Measurements from ENCODE around the gene KLHL3. TPM values are rescaled to one million over a fixed set of nuclear protein-coding genes. Genes with fewer than 3 reads are reported as not detected.

The KLHL3 gene
- total RNA-seq, 2 experiments from 2014 or later, result 9.2 to 12.2 TPM

DNA sequence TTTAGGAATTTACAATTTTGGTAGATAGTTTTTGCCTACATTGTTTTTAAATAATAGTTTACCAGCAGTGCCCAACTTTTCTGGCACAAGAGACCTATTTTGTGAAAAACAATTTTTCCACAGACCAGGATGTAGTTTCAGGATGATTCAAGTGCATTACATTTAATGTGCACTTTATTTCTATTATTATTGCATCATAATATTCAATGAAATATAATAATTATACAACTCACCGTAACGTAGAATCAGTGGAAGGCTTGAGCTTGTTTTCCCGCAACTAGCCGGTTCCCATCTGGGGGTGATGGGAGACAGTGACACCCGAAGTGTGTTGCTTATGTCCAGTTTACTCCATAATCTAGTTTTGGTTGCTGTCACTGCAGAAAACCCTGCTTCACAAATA lies 21.7 kb upstream of the KLHL3 start:
- intact Hi-C loops (cut with micrococcal nuclease), result no loop called here
- DNase-seq (no peak), ATAC-seq (no peak)
- H3K27me3 Mint-ChIP-seq, result no peaks in the 10 kb centered on the region
- TF ChIP-seq, protein P1, sequence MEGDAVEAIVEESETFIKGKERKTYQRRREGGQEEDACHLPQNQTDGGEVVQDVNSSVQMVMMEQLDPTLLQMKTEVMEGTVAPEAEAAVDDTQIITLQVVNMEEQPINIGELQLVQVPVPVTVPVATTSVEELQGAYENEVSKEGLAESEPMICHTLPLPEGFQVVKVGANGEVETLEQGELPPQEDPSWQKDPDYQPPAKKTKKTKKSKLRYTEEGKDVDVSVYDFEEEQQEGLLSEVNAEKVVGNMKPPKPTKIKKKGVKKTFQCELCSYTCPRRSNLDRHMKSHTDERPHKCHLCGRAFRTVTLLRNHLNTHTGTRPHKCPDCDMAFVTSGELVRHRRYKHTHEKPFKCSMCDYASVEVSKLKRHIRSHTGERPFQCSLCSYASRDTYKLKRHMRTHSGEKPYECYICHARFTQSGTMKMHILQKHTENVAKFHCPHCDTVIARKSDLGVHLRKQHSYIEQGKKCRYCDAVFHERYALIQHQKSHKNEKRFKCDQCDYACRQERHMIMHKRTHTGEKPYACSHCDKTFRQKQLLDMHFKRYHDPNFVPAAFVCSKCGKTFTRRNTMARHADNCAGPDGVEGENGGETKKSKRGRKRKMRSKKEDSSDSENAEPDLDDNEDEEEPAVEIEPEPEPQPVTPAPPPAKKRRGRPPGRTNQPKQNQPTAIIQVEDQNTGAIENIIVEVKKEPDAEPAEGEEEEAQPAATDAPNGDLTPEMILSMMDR (IDR thresholded peaks at IDR 0.05), result no peak
- H3K4me3 Mint-ChIP-seq, result no peak overlapping the region
- H3K27ac Mint-ChIP-seq, result no peak overlapping the region
- ChIA-PET POLR2A (no interaction called here), CTCF (interaction anchor here (0.8 to 1.6 kb wide), 2 partner anchors 15 to 97 kb away, joined by 3 read pairs; no protein-coding TSS in a partner anchor)
- H3K4me1 Mint-ChIP-seq (ENCODE audit: low read depth), result peaks cover 5% of the 10 kb centered on the region
- H3K9me3 Mint-ChIP-seq, result no peaks in the 10 kb centered on the region
- peaks cover 20% of the 10 kb centered on the region for H3K36me3 Mint-ChIP-seq (ENCODE audit: low read depth)

DNA sequence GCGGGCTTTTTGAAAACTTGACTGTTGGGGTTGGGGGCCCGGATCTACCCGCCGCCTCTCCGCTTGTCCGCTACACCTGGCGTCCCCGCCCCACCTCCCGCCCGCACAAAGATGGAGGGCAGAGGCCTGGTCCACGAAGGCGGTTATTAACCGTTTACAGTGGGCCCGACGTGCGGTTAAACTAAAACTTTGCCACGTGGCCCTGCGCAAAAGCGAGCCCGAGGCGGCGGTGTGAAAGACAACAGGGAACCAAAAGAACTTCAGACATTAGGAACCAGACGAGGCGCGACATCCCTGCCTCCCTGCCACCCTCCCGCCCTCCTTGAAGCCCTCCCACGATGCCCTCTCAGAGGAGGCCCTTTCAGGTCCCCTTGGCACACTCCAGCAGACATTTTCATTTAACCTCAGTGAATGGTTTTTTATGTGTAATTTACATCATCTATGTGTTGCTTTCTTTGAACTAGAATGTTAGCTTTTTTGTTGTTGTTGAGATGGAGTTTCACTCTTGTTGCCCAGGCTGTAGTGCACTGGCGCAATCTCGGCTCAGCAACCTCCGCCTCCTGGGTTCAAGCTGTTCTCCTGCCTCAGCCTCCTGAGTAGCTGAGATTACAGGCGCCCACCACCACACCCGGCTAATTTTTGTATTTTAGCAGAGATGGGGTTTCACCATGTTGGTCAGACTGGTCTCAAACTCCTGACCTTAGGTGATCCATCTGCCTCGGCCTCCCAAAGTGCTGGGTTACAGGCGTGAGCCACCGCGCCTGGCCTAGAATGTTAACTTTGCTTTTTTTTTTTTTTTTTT lies 19.3 kb upstream of the KLHL3 start:
- Mint-ChIP-seq H3K4me3 (peak overlapping the region; percentile 88), H3K36me3 (ENCODE audit: low read depth) (peaks cover 43% of the 10 kb centered on the region), H3K4me1 (ENCODE audit: low read depth) (peaks cover 20% of the 10 kb centered on the region), H3K27ac (peak overlapping the region; percentile 99), H3K9me3 (no peaks in the 10 kb centered on the region), H3K27me3 (no peaks in the 10 kb centered on the region)
- ATAC-seq (no peak), DNase-seq (no peak)
- TF ChIP-seq, protein P1 (IDR thresholded peaks at IDR 0.05), result no peak
- ChIA-PET POLR2A (interaction anchor here (0.8 to 3.3 kb wide), 4 partner anchors 14 to 583 kb away, joined by 3 to 43 read pairs (median 13); partner anchors contain the start of genes FAM53C and KLHL3), CTCF (interaction anchor here (1.4 to 2.6 kb wide), 3 partner anchors 13 to 24 kb away, joined by 5 to 30 read pairs (median 9); no protein-coding TSS in a partner anchor)
- intact Hi-C loops (cut with micrococcal nuclease), result no loop called here

DNA sequence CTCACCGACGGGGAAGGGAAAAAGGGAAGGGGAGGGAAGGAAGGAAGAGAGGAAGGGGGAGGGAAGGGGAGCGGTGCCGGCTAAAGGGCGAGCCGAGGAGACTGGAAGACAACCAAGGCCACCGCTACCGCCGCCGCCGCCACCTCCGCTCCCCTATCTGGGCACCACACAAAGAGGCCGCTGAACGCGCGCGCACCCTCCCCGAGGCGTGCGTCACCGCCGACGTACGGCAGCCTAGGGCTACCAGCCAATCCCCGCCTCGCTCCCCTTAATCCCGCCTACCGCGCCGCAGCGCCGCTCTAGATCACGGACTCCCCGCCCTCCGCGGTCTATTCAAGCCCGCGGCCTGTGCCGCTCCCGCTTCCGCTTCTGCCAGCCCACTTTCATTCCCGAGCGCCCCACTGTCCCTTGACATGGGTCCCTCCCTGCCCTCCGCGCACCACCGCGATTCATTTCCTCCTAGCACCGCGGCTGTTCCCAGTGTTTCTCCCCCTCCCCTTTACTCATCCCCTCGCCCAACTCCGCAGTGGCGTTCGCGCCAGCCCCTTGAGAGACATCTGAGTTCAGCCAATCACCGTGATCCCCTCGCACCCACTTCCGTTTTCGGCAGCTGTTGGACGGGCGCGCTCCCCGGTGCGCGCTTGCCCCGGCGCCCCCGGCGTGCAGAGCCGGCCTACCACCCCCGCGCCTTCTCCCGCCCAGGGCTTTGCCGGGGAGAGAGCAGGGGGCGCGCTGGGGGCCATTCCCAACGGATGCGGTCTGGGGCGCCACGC lies 18.5 kb upstream of the KLHL3 start, which contains the start of gene HNRNPA0:
TSS of gene HNRNPA0 (minus strand) at position 176 of the 773 bp plus-strand sequence. CDS start 297 bp downstream, outside the sequence.
- TF ChIP-seq, protein P1 (IDR thresholded peaks at IDR 0.05), result no peak
- Mint-ChIP-seq H3K27me3 (no peaks in the 10 kb centered on the region), H3K4me1 (ENCODE audit: low read depth) (peaks cover 23% of the 10 kb centered on the region), H3K9me3 (no peaks in the 10 kb centered on the region), H3K27ac (peak within 1 kb of the TSS; percentile 99), H3K36me3 (ENCODE audit: low read depth) (peaks cover 44% of the 10 kb centered on the region), H3K4me3 (peak within 1 kb of the TSS; percentile 88)
- POLR2A ChIA-PET, result interaction anchor here (0.6 to 3.3 kb wide), 11 partner anchors 13 to 822 kb away, joined by 3 to 43 read pairs (median 3); partner anchors contain the start of gene KLHL3
- CTCF ChIA-PET, result interaction anchor here (1.3 to 2.6 kb wide), 4 partner anchors 12 to 125 kb away, joined by 3 to 30 read pairs (median 6); no protein-coding TSS in a partner anchor
- intact Hi-C loops (cut with micrococcal nuclease), result no loop called here
- peak; percentile 97 for DNase-seq
- ATAC-seq, result peak; percentile 88

DNA sequence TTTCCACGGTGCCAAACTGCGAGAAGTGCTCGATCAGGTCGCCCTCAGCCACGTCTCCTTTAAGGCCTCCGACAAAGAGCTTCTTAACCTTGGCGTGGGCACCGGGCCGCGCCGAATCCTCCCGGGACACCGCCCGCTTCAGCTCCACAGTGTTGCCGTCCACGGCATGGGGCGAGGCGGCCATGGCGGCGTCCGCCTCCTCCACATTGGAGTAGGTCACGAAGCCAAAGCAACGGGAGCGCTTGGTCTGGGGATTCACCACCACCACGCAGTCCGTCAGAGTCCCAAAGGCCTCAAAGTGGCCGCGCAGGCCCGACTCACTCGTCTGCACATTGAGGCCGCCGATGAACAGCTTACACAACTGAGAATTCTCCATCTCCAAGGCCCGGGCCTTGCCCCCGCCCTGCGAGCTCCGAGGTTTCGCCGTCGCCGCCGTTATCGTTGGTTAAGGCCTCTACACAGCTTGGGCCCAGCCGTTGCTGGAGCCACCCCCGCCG lies 17.9 kb upstream of the KLHL3 start:
- TF ChIP-seq, protein P1 (IDR thresholded peaks at IDR 0.05), result no peak
- Mint-ChIP-seq H3K9me3 (no peaks in the 10 kb centered on the region), H3K27ac (peak overlapping the region; percentile 99), H3K36me3 (ENCODE audit: low read depth) (peaks cover 44% of the 10 kb centered on the region), H3K4me3 (peak overlapping the region; percentile 88), H3K4me1 (ENCODE audit: low read depth) (peaks cover 23% of the 10 kb centered on the region), H3K27me3 (no peaks in the 10 kb centered on the region)
- ChIA-PET CTCF (interaction anchor here (0.9 to 2.6 kb wide), 7 partner anchors 11 to 599 kb away, joined by 3 to 30 read pairs (median 3); partner anchors contain the start of gene KDM3B), POLR2A (interaction anchor here (0.6 to 3.3 kb wide), 14 partner anchors 12 to 823 kb away, joined by 3 to 43 read pairs (median 3); partner anchors contain the start of gene KLHL3)
- DNase-seq, result peak; percentile 42
- ATAC-seq, result peak; percentile 2
- intact Hi-C loops (cut with micrococcal nuclease), result loop anchor here (2.0 kb wide), 1 partner anchor 17 kb away; the partner anchor contains the start of gene KLHL3

Measured in activated CD8-positive, alpha-beta T cell treated with anti-CD3 and anti-CD28 coated beads for 36 hours (primary cell).